Measurements from ENCODE around the gene VENTX.
"Not testable (repeated sequence)": the region's sequence is repeated elsewhere in the genome, so short reads cannot be mapped to it uniquely, and the experiment has no call there.

Gene VENTX

GRCh38 chr10:133259602-133259989 is 21.9 kb downstream of the VENTX start:
- DNase-seq = no peak

GRCh38 chr10:133260895-133261725 is 23.5 kb downstream of the VENTX start:
- DNase-seq = no peak

GRCh38 chr10:133261726-133262325 is 24.2 kb downstream of the VENTX start:
- peak; percentile 83 for DNase-seq

GRCh38 chr10:133262696-133263095 is 25.0 kb downstream of the VENTX start:
- DNase-seq = no peak

- no peak for DNase-seq
Measured at GRCh38 chr10:133263674-133264073, 26.0 kb downstream of the VENTX start.

GRCh38 chr10:133264461-133264860 is 26.8 kb downstream of the VENTX start:
- no peak for DNase-seq

GRCh38 chr10:133265052-133265451 is 27.4 kb downstream of the VENTX start:
- not testable (repeated sequence) for DNase-seq

GRCh38 chr10:133266056-133266795 is 28.6 kb downstream of the VENTX start:
- no peak for DNase-seq

- DNase-seq = no peak
Measured at GRCh38 chr10:133267293-133267692, 29.6 kb downstream of the VENTX start.

- DNase-seq = no peak
Measured at GRCh38 chr10:133267829-133268228, 30.2 kb downstream of the VENTX start.

GRCh38 chr10:133268532-133268931 is 30.9 kb downstream of the VENTX start:
- no peak for DNase-seq

GRCh38 chr10:133269367-133269766 is 31.7 kb downstream of the VENTX start:
- no peak for DNase-seq

- no peak for DNase-seq
Measured at GRCh38 chr10:133270204-133270603, 32.5 kb downstream of the VENTX start.

- no peak for DNase-seq
Measured at GRCh38 chr10:133270773-133271297, 33.2 kb downstream of the VENTX start.

- no peak for DNase-seq
Measured at GRCh38 chr10:133271521-133272300, 34.1 kb downstream of the VENTX start.

GRCh38 chr10:133272301-133272963 is 34.8 kb downstream of the VENTX start:
- no peak for DNase-seq

GRCh38 chr10:133272964-133273420 is 35.3 kb downstream of the VENTX start:
- DNase-seq = no peak

- no peak for DNase-seq
Measured at GRCh38 chr10:133273534-133274143, 36.0 kb downstream of the VENTX start.

- DNase-seq = no peak
Measured at GRCh38 chr10:133274751-133275683, 37.4 kb downstream of the VENTX start.

GRCh38 chr10:133275684-133276092 is 38.0 kb downstream of the VENTX start:
- DNase-seq = no peak

GRCh38 chr10:133276100-133276434 is 38.4 kb downstream of the VENTX start:
- DNase-seq = no peak

Data from islet precursor cell (in vitro differentiated cells).